GM12865 (cell line): Measurements from ENCODE around the gene IFT22.

Experiments used
- DNase-seq: peaks from one replicate; pipeline ENCODE4 v3.0.0; 2010; ENCODE audit warnings: low read depth
- H3K4me3 ChIP-seq: 2 replicates; pipeline ENCODE4 v1.5.1; 2011; ENCODE audit warnings: mild to moderate bottlenecking, low read depth, low read length, control low read depth
- TF ChIP-seq, protein P1 (sequence below): IDR thresholded peaks from 2 replicates; pipeline ENCODE4 v1.5.1; 2011; ENCODE audit warnings: low read length, control low read depth, low read depth, inconsistent platforms; ENCODE audit not compliant: insufficient read depth; ENCODE audit errors: missing control alignments

Gene IFT22

DNA sequence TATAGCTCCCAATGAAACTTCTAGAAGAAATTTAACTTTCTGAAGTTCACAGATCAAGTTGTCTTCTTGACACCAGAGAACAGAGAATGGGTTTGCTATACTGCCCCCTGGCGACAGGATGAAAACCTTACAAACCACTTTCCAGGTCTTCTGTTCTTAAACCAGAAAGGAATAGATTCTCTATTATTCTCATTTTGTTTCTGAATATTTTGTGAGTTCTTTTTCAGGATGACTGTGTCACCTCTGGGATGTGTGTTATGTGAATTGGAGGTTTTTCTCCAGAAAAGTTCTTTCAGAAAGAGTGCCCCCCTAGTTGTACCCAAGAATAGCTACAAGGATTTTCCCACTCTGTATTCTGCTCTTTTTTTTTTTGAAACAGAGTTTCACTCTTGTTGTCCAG is 6.3 kb downstream of the IFT22 start:
- no peak overlapping the region for H3K4me3 ChIP-seq
- TF ChIP-seq, protein P1, sequence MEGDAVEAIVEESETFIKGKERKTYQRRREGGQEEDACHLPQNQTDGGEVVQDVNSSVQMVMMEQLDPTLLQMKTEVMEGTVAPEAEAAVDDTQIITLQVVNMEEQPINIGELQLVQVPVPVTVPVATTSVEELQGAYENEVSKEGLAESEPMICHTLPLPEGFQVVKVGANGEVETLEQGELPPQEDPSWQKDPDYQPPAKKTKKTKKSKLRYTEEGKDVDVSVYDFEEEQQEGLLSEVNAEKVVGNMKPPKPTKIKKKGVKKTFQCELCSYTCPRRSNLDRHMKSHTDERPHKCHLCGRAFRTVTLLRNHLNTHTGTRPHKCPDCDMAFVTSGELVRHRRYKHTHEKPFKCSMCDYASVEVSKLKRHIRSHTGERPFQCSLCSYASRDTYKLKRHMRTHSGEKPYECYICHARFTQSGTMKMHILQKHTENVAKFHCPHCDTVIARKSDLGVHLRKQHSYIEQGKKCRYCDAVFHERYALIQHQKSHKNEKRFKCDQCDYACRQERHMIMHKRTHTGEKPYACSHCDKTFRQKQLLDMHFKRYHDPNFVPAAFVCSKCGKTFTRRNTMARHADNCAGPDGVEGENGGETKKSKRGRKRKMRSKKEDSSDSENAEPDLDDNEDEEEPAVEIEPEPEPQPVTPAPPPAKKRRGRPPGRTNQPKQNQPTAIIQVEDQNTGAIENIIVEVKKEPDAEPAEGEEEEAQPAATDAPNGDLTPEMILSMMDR: peak; percentile 69
- DNase-seq: peak; percentile 78

DNA sequence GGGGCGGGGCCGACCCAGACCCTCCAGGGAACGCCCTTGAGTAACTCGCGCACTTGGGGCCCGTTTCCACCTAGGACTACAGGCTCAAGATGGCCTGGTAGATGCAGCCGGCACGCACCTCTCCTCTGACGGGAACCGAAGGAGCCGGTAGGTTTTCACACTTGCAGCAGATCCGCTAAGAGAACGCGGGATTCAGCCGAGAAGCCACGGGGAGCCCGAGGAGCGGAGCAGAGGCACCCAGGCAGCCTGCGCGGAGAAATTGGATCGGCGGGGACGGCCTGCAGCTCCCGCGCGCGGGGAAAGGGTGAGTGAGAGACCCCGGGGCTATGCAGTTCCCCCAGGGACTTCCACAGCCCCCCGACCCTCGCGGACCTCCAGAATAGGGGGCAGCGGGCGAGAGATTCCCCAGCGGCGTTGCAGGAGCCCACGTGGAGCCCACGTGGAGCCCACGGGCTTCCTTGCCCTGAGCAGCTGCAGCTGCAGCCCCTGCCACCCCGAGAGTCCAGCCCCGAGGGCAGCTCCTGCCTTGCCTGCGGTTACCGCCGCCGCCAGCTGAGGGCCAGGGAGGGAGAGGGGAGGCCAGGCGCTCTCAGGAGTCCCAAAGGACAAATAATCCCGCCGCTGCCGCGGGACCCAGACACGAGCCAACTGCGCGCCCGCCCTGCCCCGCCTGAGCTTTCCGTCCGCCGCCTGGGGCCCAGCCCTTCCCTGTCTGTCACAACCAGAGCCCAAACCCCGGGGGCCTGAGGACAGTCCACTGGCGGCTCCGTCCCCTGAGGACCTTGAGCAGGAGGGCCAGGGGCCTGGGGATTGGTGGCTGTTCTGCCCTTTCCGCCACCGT is 13.1 kb downstream of the IFT22 start:
- peak; percentile 81 for DNase-seq

DNA sequence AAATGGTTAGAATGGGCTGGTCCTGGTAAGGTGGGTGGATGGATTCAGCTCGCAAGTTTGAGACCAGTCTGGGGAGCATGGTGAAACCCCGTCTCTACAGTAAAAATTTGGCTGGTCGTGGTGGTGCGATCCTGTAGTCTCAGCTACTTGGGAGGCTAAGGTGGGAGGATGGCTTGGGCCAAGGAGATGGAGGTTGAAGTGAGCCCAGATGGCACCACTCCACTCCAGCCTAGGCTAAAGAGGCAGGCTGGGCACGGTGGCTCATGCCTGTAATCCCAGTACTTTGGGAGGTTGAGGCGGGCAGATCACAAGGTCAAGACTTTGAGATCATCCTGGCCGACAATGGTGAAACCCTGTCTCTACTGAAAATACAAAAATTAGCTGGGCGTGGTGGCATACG is 15.3 kb downstream of the IFT22 start:
- DNase-seq: no peak
- TF ChIP-seq, protein P1: no peak
- H3K4me3 ChIP-seq: no peak overlapping the region

More for the DNA sequence above, 13.1 kb downstream of the IFT22 start:
- peak overlapping the region; percentile 90 for H3K4me3 ChIP-seq
- TF ChIP-seq, protein P1: no peak

DNA sequence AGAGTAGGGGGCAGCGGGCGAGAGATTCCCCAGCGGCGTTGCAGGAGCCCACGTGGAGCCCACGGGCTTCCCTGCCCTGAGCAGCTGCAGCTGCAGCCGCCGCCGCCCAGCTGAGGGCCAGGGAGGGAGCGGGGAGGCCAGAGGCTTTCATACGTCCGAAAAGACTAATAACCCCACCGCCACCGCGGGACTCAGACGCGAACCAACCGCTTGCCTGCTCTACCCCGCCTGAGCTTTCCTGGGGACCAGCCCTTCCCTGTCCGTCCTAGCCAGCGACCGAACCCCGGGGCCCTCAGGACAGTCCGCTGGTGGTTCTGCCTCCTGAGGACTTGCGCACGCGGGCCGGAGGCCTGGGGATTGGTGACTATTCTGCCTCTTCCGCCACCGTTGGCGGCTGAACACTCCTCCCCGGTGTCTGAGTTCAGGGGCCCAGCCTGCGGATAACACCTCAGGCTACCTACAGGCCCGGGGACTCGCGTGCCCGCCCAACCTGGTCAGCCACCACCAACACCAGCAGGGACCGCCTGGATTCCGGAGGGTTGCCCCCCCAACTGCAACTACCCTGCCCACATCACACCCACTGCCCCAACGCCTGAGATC is 18.4 kb downstream of the IFT22 start:
- TF ChIP-seq, protein P1: no peak
- no peak for DNase-seq
- no peak overlapping the region for H3K4me3 ChIP-seq

DNA sequence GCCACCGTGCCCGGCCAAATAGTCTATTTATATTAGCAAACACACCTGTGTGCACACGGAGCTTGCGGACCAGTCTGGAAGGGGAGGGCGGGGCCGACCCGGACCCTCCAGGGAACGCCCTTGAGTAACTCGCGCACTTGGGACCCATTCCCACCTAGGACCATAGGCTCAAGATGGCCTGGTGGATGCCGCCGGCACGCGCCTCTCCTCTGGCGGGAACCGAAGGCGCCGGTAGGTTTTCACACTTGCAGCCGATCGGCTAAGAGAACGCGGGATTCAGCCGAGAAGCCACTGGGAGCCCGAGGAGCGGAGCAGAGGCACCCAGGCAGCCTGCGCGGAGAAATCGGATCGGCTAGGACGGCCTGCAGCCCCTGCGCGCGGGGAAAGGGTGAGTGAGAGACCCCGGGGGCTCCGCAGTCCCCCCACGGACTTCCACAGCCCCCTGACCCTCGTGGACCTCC is 18.9 kb downstream of the IFT22 start:
- H3K4me3 ChIP-seq: no peak overlapping the region
- no peak for DNase-seq
- TF ChIP-seq, protein P1: no peak

DNA sequence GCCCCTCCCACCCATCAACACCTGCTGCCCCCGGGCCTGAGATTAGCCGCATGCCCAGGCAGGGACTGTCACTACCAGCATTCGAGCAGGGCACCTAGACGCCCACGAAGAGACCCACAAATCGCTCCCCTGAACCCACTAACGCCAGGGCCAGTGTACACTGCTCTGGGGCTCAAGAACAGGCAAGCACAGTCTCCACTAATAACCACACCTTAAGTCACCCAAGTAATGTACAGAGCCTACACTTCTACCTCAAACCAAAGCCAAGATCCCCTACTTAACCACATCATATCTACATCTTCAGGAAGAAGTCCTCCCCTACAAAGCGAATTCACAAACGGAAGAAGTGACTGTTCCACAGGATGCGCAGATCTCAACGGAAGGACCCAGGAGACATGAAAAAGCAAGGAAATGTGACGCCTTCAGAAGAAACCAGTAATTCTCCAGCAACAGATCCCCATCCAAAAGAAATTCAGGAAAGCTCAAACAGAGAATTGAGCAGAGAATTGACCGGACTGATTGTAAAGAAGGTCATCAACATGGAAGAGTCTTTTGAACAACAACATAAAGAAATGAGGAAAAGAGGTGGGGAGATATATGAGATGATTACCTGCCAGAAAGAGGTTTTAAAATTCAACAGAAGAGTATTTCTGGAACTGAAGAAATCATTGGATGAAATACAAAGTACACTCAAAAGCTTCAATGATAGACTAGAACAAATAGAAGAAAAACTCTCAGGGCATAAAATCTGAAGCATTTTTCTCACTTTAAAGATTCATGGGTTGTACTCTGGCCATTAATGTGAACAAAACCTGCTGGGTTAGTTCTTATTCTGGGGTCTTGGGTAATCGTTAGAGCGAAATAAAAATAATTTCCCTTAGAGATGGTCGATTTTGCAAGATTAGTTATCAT is 20.9 kb downstream of the IFT22 start:
- no peak for DNase-seq
- TF ChIP-seq, protein P1: no peak
- no peak overlapping the region for H3K4me3 ChIP-seq
